Posterior cingulate gyrus (tissue), 11 donors: ENCODE data around the gene FEN1.
A peak's percentile ranks its signal among the peaks of the same experiment; 100 is the strongest.

Source experiments
- DNase-seq, 10 donors: peaks; one replicate each; pipeline versions ENCODE4 v3.0.0 to v3.0.0-alpha.2; 2020 to 2021; ENCODE audit warnings: mixed read lengths in 3 of 10
- intact Hi-C: fragments of 100-400 bp; cut with DNase I; formaldehyde crosslinking; loops from one replicate; pipeline ENCODE4 v1.15.1; 2023

FEN1 gene

DNA sequence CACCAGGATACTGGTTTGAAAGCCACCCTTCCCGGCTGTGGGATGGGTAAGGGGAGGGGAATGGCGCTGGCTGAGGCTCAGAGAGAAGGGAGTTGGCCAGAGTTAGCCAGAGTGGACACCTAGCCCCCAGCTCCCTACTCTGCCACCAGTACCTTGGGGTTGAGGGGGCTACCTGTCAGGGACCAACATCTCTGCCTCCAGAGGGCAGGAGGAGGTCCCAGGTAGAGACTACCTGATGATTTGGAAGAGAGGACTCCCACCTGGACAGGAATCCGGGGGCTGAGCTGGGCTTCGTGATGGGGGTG is 36.6 kb upstream of the FEN1 start:
- no peak for DNase-seq
- intact Hi-C loops: no loop called here

DNA sequence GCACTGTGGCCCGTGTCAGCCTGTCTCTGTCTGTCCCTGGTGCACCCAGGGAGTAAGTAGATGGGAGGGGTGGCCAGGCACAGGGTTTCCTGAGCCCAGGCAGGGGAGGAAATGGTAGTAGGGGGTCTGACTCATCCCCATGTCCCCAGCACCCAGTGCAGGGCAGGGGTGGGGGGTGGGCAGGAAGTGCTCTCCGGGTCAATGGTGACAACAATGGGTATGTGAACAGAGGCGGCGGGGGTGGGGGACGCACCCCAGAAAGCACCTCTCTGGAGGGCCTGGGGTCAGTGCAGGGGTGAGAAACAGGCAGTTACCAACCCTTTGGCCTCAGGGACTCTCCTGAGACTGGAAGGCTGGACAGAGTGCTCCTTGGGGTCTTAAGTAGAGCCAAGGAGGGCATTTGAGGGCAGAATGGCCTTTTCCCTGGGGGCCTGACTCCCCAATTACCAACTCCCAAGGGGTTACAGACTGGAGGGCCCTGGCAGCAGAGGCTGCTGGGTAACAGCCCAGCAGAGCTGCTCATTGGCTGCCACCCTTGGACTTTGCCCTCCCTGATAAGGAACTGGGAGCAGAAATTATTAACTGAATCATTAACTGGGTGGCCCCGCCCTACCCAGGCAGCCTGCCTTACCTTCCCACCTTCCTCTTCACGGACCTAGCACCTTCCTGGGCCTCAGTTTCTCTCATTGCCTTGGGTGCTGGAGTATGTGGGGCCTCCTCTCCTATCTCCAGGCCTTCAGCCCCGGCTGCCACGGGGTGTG is 36.1 kb upstream of the FEN1 start:
- intact Hi-C loops: no loop called here
- no peak for DNase-seq

DNA sequence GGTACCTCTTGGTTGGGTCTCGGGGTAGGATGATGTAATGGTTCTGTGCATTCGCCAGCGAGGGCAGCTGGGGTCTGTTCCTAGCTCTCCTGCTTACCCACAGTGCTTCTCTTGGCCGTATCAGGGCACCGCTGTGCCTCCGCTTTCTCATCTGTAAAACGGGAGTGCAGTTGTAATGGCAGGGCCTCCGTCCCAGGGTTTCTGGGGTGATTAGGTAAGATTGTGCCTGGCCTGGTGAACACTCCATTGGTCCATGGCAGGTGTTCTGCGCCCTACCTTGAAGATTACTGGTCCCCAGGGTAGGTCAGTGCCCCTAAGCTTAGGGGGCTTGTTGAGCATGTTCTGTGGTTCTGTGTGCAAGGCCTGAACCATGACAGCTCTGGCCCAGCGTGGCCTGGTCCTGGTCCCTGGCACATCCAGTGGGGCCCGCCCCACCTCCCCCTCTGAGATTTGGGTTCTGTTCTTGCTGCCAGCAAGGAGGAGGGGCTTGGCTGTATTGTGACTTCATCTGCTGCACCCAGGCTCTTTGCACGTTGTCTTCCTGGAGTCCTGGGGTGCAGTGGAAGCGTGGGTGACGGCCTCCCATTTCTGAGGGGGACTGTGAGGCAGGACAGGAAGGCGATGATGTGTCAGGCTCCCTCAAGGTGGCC is 35.4 kb upstream of the FEN1 start:
- intact Hi-C loops: no loop called here
- peak in 4 of 10 donors; percentile 37 to 58 (median 48) for DNase-seq

DNA sequence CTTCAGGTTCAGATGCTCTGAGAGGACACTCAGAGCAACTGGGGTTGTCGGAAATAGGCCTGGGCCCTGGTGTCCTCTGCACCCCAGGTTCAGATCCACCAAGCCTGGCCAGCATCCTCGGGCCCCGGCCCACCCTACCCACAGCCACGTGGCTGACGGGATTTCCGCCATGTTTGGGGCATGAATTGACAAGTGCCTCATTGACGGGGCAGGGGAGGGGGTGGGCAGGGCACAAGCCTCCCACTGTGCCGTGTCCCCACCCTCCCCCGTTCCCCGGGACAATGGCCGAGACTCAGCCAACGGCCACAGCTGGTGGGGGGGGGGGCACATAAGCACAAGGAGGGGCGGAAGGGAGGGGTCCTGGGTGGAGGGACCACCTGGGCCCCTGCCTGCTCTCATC is 31.8 kb upstream of the FEN1 start:
- intact Hi-C loops: no loop called here
- peak in 9 of 10 donors; percentile 62 to 97 (median 86) for DNase-seq

DNA sequence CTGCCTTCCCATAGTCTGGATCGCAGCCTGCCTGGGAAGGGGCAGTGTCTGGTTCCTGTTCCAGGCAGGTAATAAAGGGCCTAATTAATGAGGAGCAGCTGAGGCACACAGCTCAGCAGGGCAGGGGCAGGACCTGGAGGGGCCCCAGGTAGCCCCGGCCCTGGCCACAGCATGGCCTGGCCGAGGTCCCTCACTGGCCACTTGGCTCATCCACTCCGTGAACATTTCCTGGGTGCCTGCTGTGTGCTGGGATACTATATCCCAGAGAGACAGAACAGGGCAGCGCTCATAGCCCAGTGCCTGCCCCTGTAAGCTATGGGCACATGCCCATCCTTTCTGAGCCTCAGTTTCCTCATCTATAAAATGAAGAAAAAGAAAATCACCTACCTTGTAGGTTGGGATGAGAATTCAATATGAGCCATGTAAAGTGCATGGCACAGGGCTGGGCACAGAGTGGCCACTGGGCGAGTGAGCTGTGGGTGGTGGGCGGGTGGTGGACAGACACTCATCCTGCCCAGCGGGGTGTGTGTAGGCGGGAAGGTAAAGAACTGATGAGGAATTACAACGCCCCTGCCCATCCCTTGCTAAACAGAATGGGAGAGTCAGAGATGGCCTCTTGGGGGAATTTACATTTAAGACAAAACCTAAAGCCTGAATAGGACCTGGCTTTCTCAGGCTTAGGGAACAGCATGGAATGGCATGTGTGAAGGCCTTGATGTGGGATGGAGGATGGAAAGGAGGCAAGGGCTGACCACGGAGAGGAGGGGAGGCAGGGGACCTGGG is 31.1 kb upstream of the FEN1 start:
- peak in 1 of 10 donors; percentile 91 for DNase-seq
- intact Hi-C loops: no loop called here

DNA sequence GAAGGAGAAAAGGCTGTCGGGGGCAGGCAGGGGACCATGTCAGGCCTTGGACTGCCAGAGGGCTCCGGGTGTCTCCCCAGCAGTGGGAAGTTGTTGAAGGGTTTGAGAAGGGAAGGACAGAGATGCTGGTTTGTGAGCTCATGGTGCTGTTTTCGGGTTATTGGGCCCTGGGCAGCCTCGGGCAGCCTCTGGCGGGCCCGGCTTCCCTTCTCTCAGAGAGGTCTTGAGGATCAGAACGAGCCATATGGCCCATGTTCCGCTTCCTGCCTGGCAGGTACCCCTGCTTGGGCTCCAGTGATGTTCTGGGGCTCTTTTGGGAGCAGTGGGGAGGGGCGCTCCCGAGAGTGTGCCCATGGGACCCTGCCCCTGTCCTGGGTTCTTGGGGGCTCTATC is 30.5 kb upstream of the FEN1 start:
- DNase-seq: no peak
- intact Hi-C loops: no loop called here

DNA sequence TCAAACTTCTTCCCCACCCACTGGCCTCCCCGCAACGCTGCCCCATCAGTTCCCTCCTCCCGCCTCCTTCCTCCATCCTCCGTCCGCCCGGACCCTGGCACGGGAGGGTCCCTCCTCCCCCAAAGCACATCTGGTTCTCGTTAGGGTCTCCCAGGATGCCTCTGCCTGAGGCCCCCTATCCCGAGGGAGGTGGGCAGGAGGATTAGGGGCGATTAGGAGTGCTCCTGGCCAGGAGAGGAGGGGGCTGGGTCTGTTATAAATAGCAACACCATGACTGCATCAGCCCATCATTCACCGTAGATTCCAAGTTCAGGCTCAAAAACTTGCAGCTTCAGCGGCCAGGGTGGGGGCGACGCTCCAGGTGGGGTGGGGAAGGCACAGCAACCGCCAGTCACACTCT is 29.9 kb upstream of the FEN1 start:
- DNase-seq: no peak
- intact Hi-C loops: no loop called here

DNA sequence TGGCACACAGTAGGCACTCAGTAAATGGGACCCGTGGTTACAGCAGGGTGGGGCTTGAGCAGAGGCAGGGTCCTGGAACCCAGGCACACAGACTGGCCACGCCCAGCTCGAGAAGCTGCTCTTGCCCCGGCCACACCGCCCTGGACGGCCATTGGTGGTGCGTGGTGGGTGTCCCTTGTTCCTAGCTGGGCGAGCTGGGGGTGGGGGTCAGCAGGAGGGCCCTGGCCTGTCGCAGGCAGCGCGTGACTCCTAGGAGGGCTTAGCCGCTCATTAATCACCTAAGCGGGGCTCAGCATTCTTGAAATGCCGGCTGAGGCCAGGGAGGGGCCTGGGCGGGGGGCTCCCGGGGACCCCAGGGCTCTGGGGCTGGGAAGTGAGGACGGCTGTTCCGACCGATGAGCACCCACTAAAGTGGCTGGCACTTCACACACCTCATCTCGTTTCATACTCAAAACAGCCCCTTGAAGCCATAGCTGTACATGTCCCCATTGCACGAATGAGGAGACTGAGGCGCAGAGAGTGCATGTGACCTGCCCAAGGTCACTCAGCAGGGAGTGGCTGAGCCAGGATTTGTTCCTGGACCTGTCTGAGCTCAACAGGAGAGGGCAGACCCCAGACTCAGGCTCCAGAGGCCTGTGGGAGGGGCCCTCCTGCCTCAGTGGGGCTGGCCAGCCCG is 28.6 kb upstream of the FEN1 start:
- intact Hi-C loops: no loop called here
- no peak for DNase-seq

DNA sequence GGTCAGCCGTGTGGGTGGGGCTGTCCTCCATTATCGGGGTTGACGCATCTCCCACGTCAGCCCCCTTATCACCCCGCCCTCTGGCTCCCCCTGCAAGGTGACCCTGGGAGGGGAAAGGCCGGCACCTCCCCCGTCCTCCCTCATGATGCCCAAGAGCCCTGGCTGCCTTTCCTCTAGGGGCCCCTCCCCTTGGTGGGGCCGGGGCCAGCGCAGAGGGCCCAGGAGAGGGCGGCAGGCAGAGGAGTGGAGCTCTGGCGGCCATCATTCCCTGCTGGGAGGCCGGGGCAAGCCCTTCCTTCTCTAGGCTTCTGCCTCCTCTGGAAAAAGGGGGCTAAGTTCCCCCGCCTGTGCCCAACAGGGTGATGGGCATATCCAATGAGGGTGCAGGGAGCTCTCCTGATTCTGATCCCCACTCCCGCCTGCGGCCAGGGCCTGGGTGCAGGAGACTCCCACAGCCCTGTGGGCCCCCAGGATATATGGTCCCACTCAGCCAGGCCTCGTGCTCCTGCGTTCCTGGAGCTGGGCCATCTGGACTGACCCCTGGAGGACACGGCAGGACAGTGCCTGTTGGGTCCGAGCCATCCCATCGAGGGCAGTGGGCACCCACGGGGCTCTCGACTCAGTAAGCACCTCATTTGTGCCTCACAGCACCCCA is 28.0 kb upstream of the FEN1 start:
- intact Hi-C loops: no loop called here
- DNase-seq: no peak

DNA sequence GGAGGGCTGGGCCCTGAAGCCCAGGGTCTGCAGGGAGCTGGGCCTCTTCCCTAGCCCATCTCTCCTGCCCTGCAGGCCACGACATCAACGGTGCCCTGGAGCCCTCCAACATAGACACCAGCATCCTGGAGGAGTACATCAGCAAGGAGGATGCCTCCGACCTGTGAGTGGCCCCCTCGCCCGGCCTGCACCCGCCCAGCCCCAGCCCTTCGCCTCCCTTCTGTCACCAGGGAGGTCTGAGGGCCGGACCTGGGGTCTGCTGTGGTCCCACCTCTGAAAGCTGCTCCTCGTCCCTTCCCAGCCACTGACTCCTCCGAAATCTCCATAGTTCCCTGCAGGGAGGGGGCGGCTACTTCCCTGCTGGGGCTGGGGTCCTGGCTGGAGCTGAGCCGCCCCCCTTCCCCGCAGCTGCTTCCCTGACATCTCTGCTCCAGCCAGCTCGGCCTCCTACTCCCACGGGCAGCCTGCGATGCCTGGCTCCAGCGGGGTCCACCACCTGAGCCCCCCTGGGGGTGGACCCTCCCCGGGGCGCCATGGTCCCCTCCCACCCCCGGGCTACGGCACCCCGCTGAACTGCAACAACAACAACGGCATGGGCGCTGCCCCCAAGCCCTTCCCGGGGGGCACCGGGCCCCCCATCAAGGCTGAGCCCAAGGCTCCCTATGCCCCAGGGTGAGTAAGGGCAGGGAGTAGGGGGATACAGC is 27.0 kb upstream of the FEN1 start:
- DNase-seq: no peak
- intact Hi-C loops: no loop called here

DNA sequence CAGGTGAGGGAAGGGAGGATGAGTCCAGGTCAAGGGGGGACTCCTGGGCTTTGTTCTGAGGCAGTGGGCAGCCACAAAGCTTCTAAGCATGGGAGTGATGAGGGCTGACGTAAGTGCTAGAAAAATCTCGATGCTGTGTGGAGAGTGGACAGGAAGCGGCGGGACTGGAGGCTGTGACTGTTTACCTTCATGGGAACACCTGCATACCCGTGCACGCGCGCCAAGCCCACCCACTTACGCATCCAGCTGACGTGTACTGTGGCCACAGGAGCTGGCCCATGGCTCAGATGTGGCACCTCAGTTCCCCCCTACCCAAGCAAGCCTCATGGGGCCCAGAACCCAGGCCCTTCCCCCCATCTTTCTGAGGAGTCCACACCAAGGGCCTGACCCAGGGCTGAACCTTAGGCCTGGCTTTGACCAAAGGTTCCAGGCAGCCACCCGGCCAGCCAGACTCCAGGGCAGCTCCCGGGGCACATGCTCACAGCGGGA is 26.3 kb upstream of the FEN1 start:
- no peak for DNase-seq

DNA sequence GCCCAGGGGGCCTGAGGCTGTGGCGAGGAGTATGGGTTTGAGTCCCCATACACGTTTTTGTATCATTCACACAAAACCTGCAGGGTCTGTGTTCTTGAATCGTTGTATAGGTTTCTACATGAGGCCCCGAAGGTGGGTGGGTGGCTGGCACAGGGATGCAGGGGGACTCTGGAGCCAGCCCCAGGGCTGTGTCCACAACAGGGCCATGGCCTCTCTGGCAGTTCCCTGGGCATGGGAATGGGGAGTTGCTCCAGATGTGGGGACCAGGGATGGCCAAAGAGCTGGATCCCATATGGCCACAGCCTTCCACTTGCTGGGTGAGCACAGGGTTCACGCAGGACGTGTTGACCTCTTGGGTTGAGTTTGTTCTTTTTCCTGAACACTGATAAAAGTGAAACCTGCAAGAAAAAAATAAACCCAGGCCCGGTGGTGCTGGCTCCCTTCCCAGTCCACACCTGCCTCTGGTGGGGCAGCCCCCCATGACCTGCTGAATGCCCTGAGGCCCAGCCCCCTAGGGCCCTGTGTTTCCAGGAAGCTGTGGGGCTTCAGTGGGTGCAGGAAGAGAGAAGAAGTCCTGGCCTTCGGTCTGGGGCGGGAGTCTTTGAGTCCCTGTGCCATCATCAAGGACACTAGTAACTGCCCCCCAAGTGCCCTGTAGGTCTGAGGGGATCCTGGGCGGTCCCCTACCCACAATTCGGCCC is 24.2 kb upstream of the FEN1 start:
- DNase-seq: no peak
- intact Hi-C loops: no loop called here

More for the DNA sequence above, 26.3 kb upstream of the FEN1 start:
- intact Hi-C loops: no loop called here

DNA sequence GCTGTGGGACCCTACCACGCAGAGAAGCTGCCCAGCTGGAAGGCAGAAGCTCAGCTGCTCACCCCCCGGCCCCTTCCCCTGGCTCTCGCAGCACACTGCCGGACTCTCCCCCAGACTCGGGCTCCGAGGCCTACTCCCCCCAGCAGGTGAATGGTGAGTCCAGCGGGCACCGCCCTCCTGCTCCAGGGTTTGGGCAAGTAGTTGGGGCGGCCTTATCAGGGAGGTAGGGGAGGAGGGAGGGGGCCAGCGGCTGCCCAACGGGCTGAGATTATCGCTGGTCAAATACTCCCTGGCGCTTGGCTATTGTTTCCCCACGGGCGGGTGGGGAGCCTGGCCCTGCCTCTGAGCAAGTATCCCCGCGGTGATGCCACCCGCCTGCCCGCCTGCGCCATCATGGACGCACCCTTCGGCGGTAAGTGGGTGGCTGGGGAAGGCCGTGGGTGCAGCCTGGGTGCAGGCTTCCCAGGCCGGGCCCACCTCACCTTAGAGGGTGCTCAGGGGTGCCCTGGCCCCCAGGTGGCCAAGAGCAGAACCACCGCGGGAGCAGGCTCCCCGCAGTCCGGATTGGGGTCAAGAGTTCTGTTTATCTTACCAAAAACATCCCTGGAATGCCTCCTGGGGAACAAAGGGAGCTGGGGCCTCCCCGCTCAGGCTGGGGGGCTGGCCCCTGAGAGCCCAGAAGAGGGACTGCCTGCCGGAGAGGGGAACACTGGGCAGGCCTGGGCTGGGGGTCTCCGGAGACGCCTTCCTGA is 23.4 kb upstream of the FEN1 start:
- DNase-seq: peak in 1 of 10 donors; percentile 80
- intact Hi-C loops: no loop called here

DNA sequence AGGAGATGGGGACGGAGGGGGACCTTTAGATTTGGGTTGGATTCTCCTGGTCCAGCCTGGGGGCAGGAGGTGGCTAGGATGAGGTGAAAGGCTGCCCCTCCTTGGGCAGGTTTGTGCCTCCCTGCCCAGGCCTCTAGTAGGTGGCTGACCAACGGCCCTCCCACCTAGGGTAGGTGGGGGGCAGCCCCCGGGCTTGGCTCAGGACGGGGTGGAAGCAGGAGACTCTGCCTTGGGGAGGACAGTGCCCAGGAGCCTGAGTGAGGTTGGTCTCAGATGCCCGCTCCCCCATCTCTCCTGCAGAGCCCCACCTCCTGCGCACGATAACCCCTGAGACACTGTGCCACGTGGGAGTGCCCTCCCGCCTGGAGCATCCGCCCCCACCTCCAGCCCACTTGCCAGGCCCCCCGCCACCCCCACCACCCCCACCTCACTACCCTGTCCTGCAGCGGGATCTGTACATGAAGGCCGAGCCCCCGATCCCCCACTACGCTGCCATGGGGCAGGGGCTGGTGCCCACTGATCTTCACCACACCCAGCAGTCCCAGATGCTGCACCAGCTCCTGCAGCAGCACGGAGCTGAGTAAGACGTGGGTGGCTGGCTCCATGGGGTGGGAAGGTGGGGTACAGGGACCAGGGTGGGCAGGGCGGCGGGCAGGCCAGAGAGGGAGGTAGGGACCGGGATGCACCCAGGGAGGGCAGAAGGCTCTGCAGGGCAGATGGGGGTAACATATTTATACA is 22.6 kb upstream of the FEN1 start:
- intact Hi-C loops: no loop called here
- no peak for DNase-seq

DNA sequence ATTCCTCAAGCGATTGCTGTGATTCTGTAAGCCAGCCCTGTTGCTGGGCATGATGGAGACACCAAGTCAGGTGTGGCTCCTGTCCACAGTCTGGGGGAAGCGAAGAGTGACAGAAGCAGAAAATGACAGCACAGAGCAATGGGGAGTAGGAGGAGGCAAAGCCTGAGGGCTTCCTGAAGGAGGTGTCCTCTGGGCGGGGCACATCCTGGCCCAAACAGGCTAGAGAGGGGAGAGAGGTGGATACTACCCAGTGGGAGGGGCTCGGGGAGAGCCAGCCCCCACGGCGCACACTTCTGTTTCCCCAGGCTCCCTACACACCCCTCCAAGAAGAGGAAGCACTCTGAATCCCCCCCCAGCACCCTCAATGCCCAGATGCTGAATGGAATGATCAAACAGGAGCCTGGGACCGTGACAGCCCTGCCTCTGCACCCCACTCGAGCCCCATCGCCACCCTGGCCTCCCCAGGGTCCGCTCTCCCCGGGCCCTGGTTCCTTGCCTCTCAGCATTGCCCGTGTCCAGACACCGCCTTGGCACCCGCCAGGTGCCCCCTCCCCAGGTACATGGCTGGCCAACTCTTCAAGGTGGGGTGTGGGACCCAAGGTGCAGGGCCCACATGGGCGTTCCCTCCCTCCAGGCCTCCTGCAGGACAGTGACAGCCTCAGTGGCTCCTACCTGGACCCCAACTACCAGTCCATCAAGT is 21.4 kb upstream of the FEN1 start:
- intact Hi-C loops: no loop called here
- no peak for DNase-seq

DNA sequence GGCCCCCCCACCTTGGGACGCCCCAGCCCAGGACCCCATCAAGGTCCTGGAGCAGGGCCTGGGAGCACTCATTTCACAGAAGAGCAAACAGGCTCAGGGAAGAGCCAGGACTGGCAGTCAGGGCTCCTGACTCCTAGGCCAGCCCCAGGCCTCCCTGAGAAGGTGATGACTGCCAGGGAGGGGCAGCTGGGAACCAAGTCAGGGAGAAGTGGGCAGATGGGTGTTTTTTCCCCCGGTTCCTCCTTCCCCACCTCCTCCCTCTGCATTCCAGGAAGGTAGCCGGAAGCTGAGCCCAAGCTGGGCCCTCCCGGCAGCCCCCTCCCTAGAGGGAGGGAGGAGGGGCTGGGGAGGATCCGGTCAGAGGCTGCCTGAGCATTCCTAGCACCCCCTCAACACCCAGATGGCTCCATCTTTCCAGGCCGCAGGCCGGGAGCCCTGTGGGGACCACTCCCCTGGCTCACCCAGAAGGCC is 20.7 kb upstream of the FEN1 start:
- DNase-seq: no peak
- intact Hi-C loops: no loop called here

DNA sequence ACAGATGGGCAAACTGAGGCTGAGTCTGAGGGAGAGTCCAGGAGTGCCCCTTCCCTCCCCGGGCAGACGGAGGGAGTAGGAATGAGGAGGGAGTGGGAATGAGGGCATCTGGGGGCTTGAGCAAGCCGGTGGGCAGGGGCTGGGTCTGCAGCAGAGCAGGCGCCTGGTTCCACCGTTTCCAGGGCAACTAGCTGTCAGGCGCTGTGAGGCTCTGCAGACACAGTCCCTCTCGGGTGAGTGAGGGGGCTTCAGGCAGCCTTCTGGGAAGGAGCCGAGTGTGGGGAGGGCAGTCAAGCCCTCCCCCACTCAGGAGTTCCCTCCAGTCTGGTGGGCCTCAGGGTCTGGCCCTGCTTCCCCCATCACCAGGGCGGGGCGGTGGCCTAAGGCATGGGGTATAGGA is 19.4 kb upstream of the FEN1 start:
- intact Hi-C loops: no loop called here
- no peak for DNase-seq
